BLaER1 treated with 17β-estradiol and CSF1 and Interleukin-3, amounts not matched to agents 10 nM and 100 nM (cell line): ENCODE results near the gene USP30.
"Not testable (repeated sequence)": the region's sequence is repeated elsewhere in the genome, so short reads cannot be mapped to it uniquely, and the experiment has no call there.

Experiments used
- H3K27ac ChIP-seq, 11 experiments: shearing (Covaris generic); formaldehyde crosslinking; 2 replicates each; pipeline ENCODE4 v1.8.1; 2022
- H3K27me3 ChIP-seq, 11 experiments: shearing (Covaris generic); formaldehyde crosslinking; 2 replicates each; pipeline ENCODE4 v1.8.1; 2022
- H3K36me3 ChIP-seq, 11 experiments: shearing (Covaris generic); formaldehyde crosslinking; 2 replicates each; pipeline ENCODE4 v1.8.1; 2022
- H3K4me1 ChIP-seq, 10 experiments: shearing (Covaris generic); formaldehyde crosslinking; 2 replicates each; pipeline ENCODE4 v1.8.1; 2022
- H3K4me2 ChIP-seq, 11 experiments: shearing (Covaris generic); formaldehyde crosslinking; 2 replicates each; pipeline ENCODE4 v1.8.1; 2022
- H3K4me3 ChIP-seq, 10 experiments: shearing (Covaris generic); formaldehyde crosslinking; 2 replicates each; pipeline ENCODE4 v1.8.1; 2022
- H3K9ac ChIP-seq, 11 experiments: shearing (Covaris generic); formaldehyde crosslinking; 2 replicates each; pipeline ENCODE4 v1.8.1; 2022
- H3K9me3 ChIP-seq, 11 experiments: shearing (Covaris generic); formaldehyde crosslinking; replicated peaks in 1 of 11; 2 replicates each; pipeline ENCODE4 v1.8.1; 2022
- H4K20me1 ChIP-seq, 11 experiments: shearing (Covaris generic); formaldehyde crosslinking; 2 replicates each; pipeline ENCODE4 v1.8.1; 2022
- Cebpa-rat ChIP-seq, 11 experiments: shearing (Covaris generic); IDR thresholded peaks; 2 replicates each; pipeline ENCODE4 v1.8.1; 2022

Gene USP30

DNA sequence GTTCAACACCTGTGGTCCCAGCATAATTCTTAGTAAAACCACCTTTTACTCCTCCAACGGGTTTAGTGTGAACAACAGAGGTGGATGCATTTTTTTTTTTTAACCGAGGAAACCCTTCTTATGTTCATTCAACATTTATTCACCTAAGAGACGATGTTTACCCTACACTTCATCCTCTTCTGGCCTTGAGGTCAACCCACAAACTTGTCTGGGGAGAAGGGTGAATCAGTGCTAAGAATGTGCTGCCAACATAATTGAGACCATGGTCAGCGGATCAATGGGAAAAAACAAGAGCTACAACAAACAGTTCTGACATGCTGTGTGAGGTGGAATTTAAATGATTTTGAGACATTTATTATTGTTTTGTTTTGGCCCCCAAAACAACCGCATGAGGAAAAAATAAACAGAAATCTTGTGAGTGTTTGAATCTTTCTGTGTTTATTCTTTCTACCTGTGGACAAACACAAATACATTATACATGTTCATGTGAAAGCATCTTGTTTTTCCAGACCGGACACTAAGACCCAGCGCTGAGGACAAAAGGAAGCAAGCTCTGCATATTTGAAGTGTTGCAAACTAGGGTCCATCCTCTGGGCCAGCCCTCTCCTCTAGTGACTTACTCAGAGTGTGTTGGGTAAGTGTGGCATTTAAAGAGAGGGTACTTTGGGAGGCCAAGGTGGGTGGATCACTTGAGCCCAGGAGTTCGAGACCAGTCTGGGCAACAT is 5.1 kb upstream of the USP30 start:
- no peaks in the 10 kb centered on the region for H4K20me1 ChIP-seq
- H3K27ac ChIP-seq = no peak overlapping the region
- no peaks in the 10 kb centered on the region for H3K36me3 ChIP-seq
- H3K4me1 ChIP-seq = peaks cover 0 to 8% (median 6%) of the 10 kb centered on the region in 10 experiments; a peak in 10 of 20 replicates
- no peaks in the 10 kb centered on the region for H3K27me3 ChIP-seq
- no peak for TF ChIP-seq Cebpa-rat (IDR thresholded peaks at IDR 0.05)
- H3K4me2 ChIP-seq = no peak overlapping the region
- H3K4me3 ChIP-seq = no peak overlapping the region
- no peaks in the 10 kb centered on the region for H3K9me3 ChIP-seq
- no peak overlapping the region for H3K9ac ChIP-seq

DNA sequence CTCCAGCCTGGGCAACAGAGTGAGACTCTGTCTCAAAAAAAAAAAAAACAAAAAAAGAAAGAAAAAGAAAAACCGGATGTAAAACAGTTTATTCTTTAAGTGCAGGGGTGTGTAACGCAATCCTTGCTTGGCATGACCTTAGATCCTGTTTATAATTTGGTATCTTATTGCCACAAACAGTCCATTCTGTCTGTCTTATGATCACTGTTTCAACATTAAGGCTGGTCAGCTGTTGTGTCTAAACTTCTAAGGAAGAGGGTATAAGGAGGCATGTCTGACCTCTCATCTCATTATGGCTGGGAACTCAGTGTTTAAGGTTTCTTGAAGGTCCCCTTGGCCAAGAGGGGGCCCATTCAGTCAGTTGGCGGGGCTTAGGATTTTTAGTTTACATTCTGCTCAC is 3.7 kb upstream of the USP30 start:
- Histone ChIP-seq H3K9ac (0 out of 22 replicates have a peak overlapping the region, but pooled peaks of 1 of the 11 experiments have one; percentile 17), H3K4me1 (peaks cover 5 to 15% (median 13%) of the 10 kb centered on the region in 10 experiments)
- not testable (repeated sequence) for H3K36me3 ChIP-seq, H3K27me3 ChIP-seq, H3K27ac ChIP-seq, H3K9me3 ChIP-seq, H3K4me3 ChIP-seq, H4K20me1 ChIP-seq, H3K4me2 ChIP-seq

- not testable (repeated sequence) for H3K9me3 ChIP-seq, H3K27me3 ChIP-seq, H3K4me2 ChIP-seq, H4K20me1 ChIP-seq, H3K4me3 ChIP-seq, H3K9ac ChIP-seq, H3K27ac ChIP-seq, H3K36me3 ChIP-seq
- peaks cover 14 to 23% (median 19%) of the 10 kb centered on the region in 10 experiments for H3K4me1 ChIP-seq
These were observed 2.6 kb upstream of the USP30 start for GRCh38 chr12:109049794-109050193.

GRCh38 chr12:109052097-109052413 is 321 bp upstream of the USP30 start:
- H3K9ac ChIP-seq = peak overlapping the region; percentile 86 to 94 (median 91); a peak in 18 of 22 replicates
- H3K9me3 ChIP-seq = no peaks in the 10 kb centered on the region

DNA sequence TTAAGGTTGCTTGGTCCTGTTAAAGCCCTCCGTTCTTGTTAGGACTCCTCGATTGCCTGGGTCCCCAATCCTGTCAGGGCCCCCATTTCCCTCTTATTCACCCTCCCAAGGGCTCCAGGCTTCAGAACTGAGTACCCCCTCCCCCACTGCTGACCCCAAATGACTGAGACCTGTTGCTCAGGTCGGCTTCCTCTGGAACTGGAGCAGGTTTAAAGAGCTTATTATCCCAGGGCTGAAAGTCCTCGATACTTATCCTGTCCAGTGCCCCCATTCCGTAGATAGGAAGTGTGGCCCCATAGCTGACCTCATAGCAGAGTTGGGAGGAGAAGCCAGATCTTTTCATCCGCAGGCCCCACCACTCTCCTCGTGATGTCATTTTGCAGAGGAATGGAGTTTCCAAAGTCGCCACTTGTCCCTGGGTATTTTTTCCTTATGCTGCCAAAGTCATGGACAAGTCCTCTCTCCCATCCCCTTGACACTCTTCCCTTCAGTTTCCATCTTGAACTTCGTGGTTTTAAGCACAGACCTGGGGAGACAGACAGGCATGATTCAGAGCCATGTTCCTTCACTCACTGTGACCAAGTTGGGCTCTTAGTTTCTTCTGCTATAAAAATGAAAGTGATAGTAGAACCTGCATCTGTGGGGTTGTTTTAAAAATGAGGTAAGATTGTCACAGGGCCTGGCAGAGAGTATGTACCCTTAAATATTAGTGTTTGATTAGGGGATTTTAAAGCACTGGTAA is 1.2 kb downstream of the USP30 start:
- peak overlapping the region; percentile 75 to 86 (median 81); a peak in 20 of 22 replicates for H3K27ac ChIP-seq
- H3K9me3 ChIP-seq = no peaks in the 10 kb centered on the region
- H3K4me2 ChIP-seq = peak overlapping the region; percentile 85 to 99 (median 96)
- H3K9ac ChIP-seq = peak overlapping the region; percentile 86 to 94 (median 91)
- peaks cover 11 to 23% (median 14%) of the 10 kb centered on the region in 11 experiments for H3K36me3 ChIP-seq
- H3K4me3 ChIP-seq = peak overlapping the region; percentile 90 to 100 (median 96)
- peaks cover 14 to 23% (median 19%) of the 10 kb centered on the region in 10 experiments for H3K4me1 ChIP-seq
- TF ChIP-seq Cebpa-rat (IDR thresholded peaks at IDR 0.05) = no peak
- H3K27me3 ChIP-seq = no peaks in the 10 kb centered on the region
- H4K20me1 ChIP-seq = no peaks in the 10 kb centered on the region

More at GRCh38 chr12:109052097-109052413, 321 bp upstream of the USP30 start:
- peaks cover 14 to 23% (median 19%) of the 10 kb centered on the region in 10 experiments for H3K4me1 ChIP-seq
- peak overlapping the region in 9 of 11 experiments; percentile 75 to 86 (median 81); a peak in 14 of 22 replicates for H3K27ac ChIP-seq
- H4K20me1 ChIP-seq = no peaks in the 10 kb centered on the region
- TF ChIP-seq Cebpa-rat (IDR thresholded peaks at IDR 0.05) = no peak
- H3K36me3 ChIP-seq = peaks cover 0 to 8% (median 0%) of the 10 kb centered on the region in 11 experiments; a peak in 2 of 22 replicates
- peak overlapping the region; percentile 78 to 99 (median 95) for H3K4me2 ChIP-seq
- H3K27me3 ChIP-seq = no peaks in the 10 kb centered on the region
- H3K4me3 ChIP-seq = peak overlapping the region; percentile 90 to 100 (median 96)

- Histone ChIP-seq H3K36me3 (peaks cover 15 to 29% (median 19%) of the 10 kb centered on the region in 11 experiments), H3K4me2 (peak overlapping the region; percentile 85 to 99 (median 96)), H3K4me1 (peaks cover 14 to 23% (median 19%) of the 10 kb centered on the region in 10 experiments), H3K4me3 (peak overlapping the region in 9 of 10 experiments; percentile 90 to 100 (median 97); a peak in 13 of 20 replicates), H3K9ac (peak overlapping the region in 10 of 11 experiments; percentile 86 to 94 (median 91); a peak in 14 of 22 replicates), H3K27ac (peak overlapping the region in 8 of 11 experiments; percentile 21 to 84 (median 81); a peak in 7 of 22 replicates)
- not testable (repeated sequence) for H4K20me1 ChIP-seq, H3K27me3 ChIP-seq, H3K9me3 ChIP-seq
These were observed 1.7 kb downstream of the USP30 start for GRCh38 chr12:109054124-109054513.

- Histone ChIP-seq H3K9ac (peak overlapping the region in 4 of 11 experiments; percentile 91 to 94 (median 93); a peak in 3 of 22 replicates), H3K4me1 (peaks cover 14 to 23% (median 19%) of the 10 kb centered on the region in 10 experiments), H4K20me1 (no peaks in the 10 kb centered on the region), H3K9me3 (no peaks in the 10 kb centered on the region), H3K4me2 (peak overlapping the region in 10 of 11 experiments; percentile 85 to 99 (median 96); a peak in 13 of 22 replicates), H3K36me3 (peaks cover 17 to 33% (median 23%) of the 10 kb centered on the region in 11 experiments), H3K4me3 (no peak overlapping the region), H3K27ac (no peak overlapping the region), H3K27me3 (no peaks in the 10 kb centered on the region)
- TF ChIP-seq Cebpa-rat (IDR thresholded peaks at IDR 0.05) = no peak
These were observed 2.1 kb downstream of the USP30 start for GRCh38 chr12:109054520-109054919.

DNA sequence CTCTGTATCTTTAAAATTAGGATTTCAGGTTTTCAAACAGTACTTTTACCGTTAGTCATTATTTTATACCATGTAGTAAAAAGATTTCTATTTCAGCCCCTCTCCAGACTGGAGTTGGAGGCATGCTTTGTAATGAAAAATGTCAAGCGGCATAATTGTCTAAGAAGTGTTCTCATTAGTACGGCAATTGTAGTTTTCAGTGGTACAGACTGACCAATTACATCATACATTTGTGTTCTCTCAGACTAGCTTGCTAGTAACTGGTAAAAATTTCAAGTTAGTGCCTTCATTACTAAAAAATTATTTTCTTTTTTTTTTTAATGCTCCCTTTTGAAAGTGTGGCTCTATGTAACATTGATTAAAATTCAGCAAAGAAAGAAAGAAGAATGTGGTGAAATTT is 4.5 kb downstream of the USP30 start:
- Histone ChIP-seq H3K36me3 (peaks cover 24 to 54% (median 45%) of the 10 kb centered on the region in 11 experiments), H3K9ac (no peak overlapping the region), H3K4me1 (peaks cover 14 to 19% (median 17%) of the 10 kb centered on the region in 10 experiments), H3K27ac (no peak overlapping the region), H3K4me2 (no peak overlapping the region), H3K9me3 (no peaks in the 10 kb centered on the region), H3K4me3 (no peak overlapping the region), H4K20me1 (no peaks in the 10 kb centered on the region), H3K27me3 (no peaks in the 10 kb centered on the region)
- no peak for TF ChIP-seq Cebpa-rat (IDR thresholded peaks at IDR 0.05)

GRCh38 chr12:109057376-109057775 is 5.0 kb downstream of the USP30 start:
- Histone ChIP-seq H3K4me1 (peaks cover 12 to 16% (median 14%) of the 10 kb centered on the region in 10 experiments), H4K20me1 (no peaks in the 10 kb centered on the region), H3K27me3 (no peaks in the 10 kb centered on the region), H3K9ac (no peak overlapping the region), H3K9me3 (no peaks in the 10 kb centered on the region), H3K4me3 (no peak overlapping the region), H3K27ac (no peak overlapping the region), H3K4me2 (no peak overlapping the region), H3K36me3 (peaks cover 24 to 57% (median 49%) of the 10 kb centered on the region in 11 experiments)
- no peak for TF ChIP-seq Cebpa-rat (IDR thresholded peaks at IDR 0.05)
